Fibroblast of peridontal ligament (primary cell): ENCODE data around the gene AGPAT3.
"Not testable (repeated sequence)": the region's sequence is repeated elsewhere in the genome, so short reads cannot be mapped to it uniquely, and the experiment has no call there.

Source experiments
- DNase-seq: peaks from one replicate; pipeline ENCODE4 v3.0.0-alpha.2; 2010; ENCODE audit errors: extremely low read depth

AGPAT3 gene

GRCh38 chr21:43882952-43883545 lies 18.0 kb downstream of the AGPAT3 start:
- no peak for DNase-seq

- no peak for DNase-seq
These were observed 19.2 kb downstream of the AGPAT3 start for GRCh38 chr21:43884012-43884860.

- DNase-seq, result no peak
These were observed 19.9 kb downstream of the AGPAT3 start for GRCh38 chr21:43884861-43885417.

- no peak for DNase-seq
These were observed 20.7 kb downstream of the AGPAT3 start for GRCh38 chr21:43885721-43886120.

GRCh38 chr21:43886565-43886964 lies 21.5 kb downstream of the AGPAT3 start:
- DNase-seq, result no peak

DNA sequence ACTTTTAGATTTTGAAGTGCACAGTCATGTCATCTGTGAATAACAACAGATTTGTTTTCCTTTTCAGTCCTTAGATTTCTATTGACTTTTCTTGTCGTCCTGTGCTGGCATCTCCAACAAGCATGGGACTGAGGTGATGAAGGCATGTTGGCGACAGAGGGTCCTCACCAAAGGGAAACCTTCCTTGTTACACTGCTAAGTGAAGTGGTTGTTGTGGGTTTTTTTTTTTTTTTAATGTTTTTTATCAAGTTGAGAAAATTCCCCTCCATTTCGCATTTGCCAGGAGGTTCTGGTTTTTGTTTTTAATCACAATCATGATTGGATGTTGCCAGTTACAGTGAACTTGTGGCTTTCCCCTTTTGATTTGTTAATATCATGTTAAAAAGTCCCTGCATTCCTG lies 24.0 kb downstream of the AGPAT3 start:
- no peak for DNase-seq

- no peak for DNase-seq
These were observed 25.0 kb downstream of the AGPAT3 start for GRCh38 chr21:43890042-43890441.

- no peak for DNase-seq
These were observed 27.3 kb downstream of the AGPAT3 start for GRCh38 chr21:43892334-43892733.

DNA sequence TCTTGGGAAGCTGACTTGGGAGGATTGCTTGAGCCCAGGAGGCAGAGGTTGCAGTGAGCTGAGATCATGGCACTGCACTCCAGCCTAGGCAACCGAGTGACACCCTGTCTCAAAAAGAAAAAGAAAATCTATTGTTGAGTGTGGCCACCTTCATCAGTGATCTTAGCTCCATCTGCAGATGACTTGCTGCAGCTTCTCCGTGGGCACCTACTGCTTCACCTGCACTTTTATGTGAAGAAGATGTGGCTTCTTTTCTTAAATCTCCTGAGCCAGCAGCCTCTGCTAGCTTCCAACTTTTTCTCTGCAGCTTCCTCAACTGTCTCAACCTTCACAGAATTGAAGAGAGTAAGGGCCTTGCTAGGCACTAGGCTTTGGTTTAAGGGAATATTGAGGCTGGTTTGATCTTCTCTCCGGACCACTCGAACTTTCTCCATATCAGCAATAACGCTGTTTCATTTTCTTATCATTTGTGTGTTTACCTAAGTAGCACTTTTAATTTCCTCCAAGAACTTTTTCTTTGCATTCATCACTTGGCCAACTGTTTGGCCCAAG lies 28.0 kb downstream of the AGPAT3 start:
- no peak for DNase-seq

DNA sequence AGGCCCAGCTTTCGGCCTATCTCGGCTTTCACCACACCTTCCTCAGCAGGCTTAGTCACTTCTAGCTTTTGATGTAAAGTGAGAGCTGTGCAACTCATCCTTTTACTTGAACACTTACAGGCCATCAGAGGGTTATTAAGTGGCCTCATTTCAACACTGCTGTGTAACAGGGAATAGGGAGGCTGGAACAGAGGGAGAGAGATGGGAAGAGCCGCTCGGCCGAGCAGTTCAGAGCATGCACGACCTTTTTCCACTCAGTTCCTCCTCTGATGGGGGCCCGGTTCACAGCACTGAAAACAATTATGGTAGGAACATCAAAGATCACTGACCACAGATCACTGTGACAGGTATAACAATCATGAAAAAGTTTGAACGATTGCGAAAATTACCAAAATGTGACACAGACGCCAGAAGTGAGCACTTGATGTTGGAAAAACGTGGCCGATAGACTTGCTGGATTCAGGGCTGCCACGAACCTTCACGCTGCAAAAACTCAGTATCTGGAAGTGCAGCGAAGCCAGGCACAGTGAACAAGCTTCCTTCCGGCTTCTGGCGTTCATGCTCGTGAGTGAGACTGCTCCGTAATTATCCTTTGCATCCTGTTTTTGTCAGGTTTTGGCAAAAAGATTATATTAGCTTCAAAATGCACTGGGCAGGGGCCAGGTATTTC lies 28.6 kb downstream of the AGPAT3 start:
- DNase-seq, result no peak

DNA sequence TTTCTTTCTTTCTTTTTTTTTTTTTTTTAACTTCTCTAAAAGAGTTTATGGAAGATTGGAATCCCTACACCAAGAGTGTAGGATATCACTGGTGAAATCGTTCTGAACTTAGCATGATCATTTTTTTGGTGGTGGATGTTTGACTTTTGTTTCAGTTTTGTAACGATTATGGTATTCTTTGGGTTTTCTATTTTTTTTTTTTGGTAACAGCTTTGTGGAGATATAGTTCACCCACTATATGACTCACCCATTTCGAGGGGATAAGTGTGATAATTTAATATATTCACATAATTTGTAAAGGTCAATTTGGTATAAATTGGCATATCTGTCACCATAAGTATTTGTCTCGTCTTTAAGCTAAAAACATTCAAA lies 29.2 kb downstream of the AGPAT3 start:
- DNase-seq, result peak; percentile 4

DNA sequence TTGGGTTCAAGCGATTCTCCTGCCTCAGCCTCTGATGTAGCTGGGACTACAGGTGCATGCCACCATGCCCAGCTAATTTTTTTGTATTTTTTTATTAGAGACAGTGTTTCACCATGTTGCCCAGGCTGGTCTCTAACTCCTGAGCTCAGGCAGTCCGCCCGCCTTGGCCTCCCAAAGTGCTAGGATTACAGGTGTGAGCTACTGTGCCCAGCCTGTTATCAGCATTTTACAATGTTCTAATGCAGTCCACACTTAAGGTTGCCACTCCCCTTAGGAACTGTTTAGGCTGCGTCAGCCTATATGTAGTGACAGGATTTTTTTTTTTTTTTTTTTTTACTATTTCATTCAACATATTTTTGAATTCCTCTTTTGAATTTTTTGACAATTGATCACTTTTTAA lies 30.2 kb downstream of the AGPAT3 start:
- DNase-seq, result no peak

DNA sequence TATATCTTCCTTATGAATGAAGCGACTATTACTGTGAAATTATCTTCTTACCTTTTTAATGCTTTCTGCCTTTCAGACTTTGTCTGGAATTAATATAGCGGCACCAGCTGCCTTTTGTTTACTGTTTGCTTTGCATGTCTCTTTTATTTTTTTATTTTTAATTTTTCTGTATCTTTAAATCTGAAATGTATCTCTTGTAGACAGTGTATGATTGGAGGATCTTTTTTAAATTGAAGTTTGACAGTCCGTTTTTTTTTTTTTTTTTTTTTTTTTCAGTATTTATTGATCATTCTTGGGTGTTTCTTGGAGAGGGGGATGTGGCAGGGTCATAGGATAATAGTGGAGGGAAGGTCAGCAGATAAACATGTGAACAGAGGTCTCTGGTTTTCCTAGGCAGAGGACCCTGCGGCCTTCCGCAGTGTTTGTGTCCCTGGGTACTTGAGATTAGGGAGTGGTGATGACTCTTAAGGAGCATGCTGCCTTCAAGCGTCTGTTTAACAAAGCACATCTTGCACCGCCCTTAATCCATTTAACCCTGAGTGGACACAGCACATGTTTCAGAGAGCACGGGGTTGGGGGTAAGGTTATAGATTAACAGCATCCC lies 31.8 kb downstream of the AGPAT3 start:
- not testable (repeated sequence) for DNase-seq

GRCh38 chr21:43899307-43900077 lies 34.5 kb downstream of the AGPAT3 start:
- DNase-seq, result no peak

- DNase-seq, result no peak
These were observed 35.0 kb downstream of the AGPAT3 start for GRCh38 chr21:43900078-43900385.

- no peak for DNase-seq
These were observed 35.7 kb downstream of the AGPAT3 start for GRCh38 chr21:43900690-43901089.

DNA sequence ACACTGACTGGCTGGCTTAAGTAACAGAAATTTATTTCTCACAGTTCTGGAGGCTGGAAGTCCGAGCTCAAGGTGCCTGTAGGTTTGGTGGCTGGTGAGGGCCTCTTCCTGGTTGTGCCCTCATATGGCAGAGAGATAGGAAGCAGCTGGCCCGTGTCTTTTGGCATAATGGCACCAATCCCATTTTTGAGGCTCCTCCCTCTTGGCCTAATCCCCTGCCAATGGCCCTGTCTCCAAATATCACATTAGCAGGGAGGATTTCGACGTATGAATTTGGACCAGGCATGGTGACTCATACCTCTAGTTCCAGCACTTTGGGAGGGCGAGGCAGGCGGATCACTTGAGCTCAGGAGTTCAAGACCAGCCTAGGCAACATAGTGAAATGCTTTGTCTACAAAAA lies 37.4 kb downstream of the AGPAT3 start:
- DNase-seq, result no peak

DNA sequence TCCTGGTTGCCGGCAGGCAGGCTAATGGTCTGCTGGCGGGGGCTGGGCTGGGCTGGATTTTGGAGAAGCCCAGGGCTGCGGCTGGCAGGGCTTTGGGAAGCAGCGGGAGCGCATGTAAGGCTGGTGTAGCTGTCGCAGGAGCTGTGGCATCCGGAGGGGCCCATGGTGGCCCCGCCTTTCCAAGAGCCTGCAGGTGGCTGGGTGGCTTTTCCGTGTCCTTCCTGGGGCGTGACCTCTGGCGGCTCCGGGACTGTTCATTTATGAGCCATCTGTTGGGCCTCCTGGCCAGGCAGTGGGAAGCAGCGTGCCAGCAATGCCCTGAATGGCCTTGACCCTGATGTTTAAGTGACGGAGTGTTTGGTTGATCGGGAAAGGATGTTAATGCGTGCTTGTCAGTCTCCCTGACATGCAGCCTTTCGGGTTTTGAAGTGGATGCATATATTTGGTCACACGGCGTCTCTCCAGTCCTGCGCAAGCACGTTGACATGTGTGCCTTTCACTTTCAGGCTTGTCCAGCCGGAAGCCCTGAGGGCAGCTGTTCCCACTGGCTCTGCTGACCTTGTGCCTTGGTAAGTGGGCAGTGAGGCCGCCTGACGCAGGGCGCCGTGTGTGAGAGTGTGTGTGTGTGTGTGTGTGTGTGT lies 38.5 kb downstream of the AGPAT3 start:
- DNase-seq, result no peak

- DNase-seq, result no peak
These were observed 39.3 kb downstream of the AGPAT3 start for GRCh38 chr21:43904331-43904781.

DNA sequence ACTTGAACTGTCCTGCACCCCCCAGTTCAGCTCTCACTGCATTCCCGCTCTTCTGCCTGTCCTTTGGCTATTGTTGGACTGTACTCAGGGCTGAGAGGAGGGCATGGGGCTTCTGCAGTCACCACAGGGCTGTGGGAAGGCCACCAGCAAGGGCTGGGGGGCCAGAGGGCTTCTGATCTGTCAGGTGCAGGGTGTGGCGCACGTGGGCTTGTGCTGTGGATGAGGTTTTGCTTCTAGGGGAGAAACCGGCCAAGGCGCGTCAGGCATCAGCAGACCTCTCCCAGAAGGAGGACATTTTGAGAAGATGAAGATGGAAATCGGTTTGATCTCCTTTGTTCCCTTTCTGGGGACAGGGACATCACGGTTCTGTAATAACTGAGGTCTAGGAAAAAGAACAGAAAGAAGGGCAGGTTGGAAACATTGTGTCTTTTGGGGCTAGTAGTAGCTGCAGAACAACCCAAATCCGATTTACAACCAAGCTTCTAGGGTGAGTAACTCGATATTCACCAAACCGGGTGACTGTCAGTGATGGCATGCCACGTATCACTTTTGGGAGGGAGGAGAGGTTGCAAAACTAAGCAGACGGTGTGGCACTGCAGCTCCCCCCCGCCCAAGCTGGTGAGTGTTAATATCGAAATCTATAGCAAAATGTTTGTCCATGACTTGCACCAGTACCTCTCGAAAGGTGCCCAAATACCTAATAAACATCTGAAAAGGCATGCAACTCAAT lies 40.9 kb downstream of the AGPAT3 start:
- no peak for DNase-seq
